IPS-18a (cell line): ENCODE results near the gene SLC22A17.
"Not testable (repeated sequence)": the region's sequence is repeated elsewhere in the genome, so short reads cannot be mapped to it uniquely, and the experiment has no call there.

Source experiments
- H3K27ac ChIP-seq: one replicate; pipeline ENCODE4 v1.5.1; 2013; ENCODE audit warnings: low read length
- H3K27me3 ChIP-seq: one replicate; pipeline ENCODE4 v1.6.1; 2013; ENCODE audit warnings: mild to moderate bottlenecking, low read length; ENCODE audit not compliant: control insufficient read depth, insufficient read depth
- H3K36me3 ChIP-seq: one replicate; pipeline ENCODE4 v1.6.1; 2013; ENCODE audit warnings: low read depth, low read length; ENCODE audit not compliant: control insufficient read depth
- H3K4me1 ChIP-seq: one replicate; pipeline ENCODE4 v1.6.1; 2013; ENCODE audit warnings: low read depth, low read length; ENCODE audit not compliant: control insufficient read depth
- H3K4me3 ChIP-seq: one replicate; pipeline ENCODE4 v1.5.1; 2013; ENCODE audit warnings: low read length
- H3K9ac ChIP-seq: one replicate; pipeline ENCODE4 v1.6.1; 2013; ENCODE audit warnings: mild to moderate bottlenecking, low read length, moderate library complexity
- H3K9me3 ChIP-seq: one replicate; pipeline ENCODE4 v1.6.1; 2013; ENCODE audit warnings: low read depth, low read length; ENCODE audit not compliant: control insufficient read depth

Gene SLC22A17

DNA sequence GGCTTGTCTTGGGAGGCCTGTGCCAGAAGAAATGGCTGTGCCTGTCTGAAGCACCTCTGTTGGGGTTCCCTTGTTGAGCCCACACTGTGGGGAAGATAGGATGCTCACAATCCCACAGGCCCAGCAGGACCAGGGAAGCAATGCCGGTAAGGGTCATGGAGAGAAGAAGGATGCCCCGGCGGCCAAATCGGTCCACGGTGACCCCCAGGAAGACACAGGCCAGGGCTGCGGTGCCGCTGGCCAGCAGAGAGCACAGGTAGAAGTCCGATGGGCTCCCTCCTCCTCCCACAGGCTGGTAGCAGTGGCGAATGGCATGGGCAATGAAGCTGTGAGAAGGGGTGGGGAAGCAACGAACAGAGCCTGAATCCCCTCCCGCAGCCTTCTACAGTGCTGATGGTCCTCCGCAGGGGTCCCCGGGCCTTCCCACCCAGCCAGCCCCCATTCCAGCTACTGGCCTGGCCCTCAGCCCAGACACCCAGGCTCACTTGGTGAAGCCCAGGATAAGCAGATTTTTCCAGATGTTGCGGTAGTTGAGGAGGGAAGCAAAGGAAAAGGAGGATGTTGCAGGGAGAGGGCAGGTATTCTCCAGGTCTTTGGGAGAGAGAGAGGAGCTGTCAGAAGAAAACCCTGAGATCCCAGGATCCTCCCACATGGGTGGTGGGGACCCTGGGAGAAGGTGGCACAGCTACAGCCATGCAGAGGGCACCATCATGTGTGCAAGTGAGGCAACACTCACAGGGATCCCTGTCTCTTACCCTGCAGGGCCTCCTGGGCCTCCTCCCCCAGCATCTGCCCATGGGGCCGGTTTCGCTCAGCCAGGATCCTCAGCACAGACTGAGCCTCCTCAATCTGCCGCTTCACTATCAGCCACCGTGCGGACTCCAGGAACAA lies 5.0 kb downstream of the SLC22A17 start:
- Histone ChIP-seq H3K9me3 (no peaks in the 10 kb centered on the region), H3K4me1 (no peaks in the 10 kb centered on the region), H3K27ac (no peak overlapping the region), H3K4me3 (no peak overlapping the region), H3K9ac (no peak overlapping the region), H3K27me3 (peaks cover 14% of the 10 kb centered on the region), H3K36me3 (no peaks in the 10 kb centered on the region)

DNA sequence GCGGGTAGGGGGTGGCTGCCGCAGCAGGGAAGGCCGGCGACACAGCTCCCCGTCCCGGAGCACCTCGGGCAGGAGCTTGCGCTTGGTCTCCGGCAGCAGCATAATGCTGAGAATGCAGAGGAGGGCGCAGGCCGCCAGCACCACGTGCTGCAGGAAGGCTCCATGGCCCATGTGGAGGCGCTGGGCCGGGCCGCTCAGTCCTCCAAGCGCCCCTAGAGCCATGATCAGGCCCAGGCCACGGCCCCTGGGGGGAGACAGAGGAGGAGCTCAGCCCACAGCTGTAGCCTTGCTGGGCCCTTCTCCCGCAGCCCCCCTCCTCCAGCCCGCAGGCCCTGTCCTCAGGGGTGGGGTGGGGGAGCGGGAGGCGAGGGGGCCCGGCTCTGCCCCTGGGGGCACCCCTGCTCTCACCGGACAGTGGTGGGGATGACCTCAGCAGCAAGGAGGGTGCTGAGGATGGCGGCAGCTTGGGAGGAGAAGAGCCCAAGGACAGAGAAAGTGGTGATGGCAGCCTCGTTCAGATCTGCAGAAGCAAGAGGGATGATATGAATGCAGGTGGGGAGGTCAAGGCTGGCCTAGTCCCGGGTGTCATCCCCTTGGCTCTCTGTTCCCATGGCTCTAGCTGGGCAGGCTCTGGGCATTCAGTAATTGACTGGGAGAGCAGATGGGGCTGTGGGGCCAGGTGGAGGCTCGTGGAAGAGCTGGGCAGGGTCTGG lies 5.8 kb downstream of the SLC22A17 start:
- Histone ChIP-seq H3K9me3 (no peaks in the 10 kb centered on the region), H3K4me1 (no peaks in the 10 kb centered on the region), H3K4me3 (no peak overlapping the region), H3K27ac (no peak overlapping the region), H3K27me3 (peaks cover 13% of the 10 kb centered on the region), H3K9ac (no peak overlapping the region), H3K36me3 (no peaks in the 10 kb centered on the region)

DNA sequence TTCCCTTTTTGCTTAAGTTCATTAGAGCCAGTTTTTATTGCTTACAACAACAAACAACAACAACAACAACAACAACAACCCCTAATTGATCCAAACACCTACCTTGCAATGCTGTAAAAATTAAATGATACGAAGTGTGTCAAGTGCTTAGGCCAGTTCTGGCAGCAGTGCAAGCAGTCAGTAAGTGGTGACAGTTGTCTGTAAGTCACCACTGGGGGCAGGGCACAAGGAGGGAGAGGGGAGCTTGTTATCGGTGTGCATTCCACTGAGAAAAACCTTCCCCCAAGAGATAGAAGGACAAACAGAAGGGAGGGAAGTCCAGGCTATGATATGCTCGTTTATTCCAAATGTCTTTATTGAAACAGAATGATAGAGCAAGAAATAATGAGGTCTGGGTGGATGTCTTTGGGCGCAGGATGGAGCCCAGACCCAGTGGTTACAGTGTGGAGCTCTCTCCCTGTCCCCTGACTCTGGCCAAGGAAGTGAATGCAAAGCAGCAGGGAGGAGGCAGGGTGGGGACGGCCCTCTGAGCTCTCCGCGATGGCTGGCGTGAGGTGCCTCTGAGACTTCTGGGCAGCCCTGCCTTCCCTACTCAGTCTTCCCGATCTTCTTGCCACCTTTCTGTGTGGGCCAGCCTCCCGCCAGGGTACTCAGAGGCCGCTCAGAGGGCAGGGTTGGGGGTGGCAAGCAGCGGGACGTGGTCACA lies 6.5 kb downstream of the SLC22A17 start:
- no peak overlapping the region for H3K27ac ChIP-seq
- no peaks in the 10 kb centered on the region for H3K4me1 ChIP-seq
- H3K4me3 ChIP-seq: no peak overlapping the region
- H3K36me3 ChIP-seq: no peaks in the 10 kb centered on the region
- H3K27me3 ChIP-seq: peaks cover 6% of the 10 kb centered on the region
- H3K9ac ChIP-seq: no peak overlapping the region
- H3K9me3 ChIP-seq: no peaks in the 10 kb centered on the region

DNA sequence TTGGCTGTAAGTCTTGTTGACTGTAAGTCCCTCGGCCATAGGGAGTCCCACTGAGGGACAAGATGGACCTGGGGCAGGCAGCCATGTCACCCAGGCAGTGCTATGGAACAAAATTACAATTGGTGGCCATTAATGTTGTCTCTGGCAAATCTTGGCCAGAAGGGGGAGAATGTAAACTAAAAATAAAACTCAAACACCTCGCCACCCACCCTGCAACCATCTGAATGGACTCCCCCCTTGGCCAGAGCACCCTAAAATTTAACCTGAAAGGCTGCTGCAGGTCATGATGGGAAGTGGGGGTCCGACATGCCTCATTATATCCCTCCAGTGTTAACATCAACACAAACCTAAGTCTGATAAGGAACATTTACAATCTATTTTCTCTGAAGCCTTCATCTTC lies 8.2 kb downstream of the SLC22A17 start:
- no peaks in the 10 kb centered on the region for H3K4me1 ChIP-seq
- no peaks in the 10 kb centered on the region for H3K36me3 ChIP-seq
- H3K4me3 ChIP-seq: no peak overlapping the region
- no peaks in the 10 kb centered on the region for H3K27me3 ChIP-seq
- no peak overlapping the region for H3K9ac ChIP-seq
- H3K9me3 ChIP-seq: peaks cover 2% of the 10 kb centered on the region
- no peak overlapping the region for H3K27ac ChIP-seq

DNA sequence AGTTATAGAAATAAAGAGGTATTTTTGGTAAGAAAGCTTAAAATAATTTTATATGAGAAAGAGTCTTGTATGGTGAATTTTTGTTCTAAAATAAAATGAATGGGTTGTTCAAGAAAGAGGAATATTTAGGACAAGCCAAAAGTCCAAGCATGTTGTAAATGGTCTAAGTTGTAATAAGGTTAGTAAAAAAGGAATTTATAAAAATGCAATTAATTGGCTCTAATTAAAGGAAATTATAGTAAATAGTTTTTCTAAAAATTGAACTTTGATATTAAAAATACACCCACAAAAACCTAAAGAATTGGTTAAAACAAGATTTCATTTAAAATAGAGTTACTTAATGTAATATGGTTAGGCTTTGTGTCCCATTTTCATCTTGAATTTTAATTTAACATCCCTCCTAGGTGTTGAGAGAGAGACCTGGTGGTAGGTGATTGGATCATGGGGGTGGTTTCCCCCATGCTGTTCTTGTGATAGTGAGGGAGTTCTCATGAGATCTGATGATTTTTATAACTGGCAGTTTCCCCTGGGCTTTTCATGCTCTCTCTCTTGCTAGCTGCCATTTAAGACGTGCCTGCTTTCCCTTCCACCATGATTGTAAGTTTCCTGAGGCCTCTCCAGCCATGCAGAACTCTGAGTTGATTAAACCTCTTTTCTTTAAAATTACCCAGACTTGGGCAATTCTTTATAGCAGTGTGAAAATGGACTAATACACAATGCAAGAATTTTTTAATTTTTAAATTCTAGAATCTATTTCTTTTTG lies 13.0 kb downstream of the SLC22A17 start:
- Histone ChIP-seq H3K27me3 (no peaks in the 10 kb centered on the region), H3K36me3 (no peaks in the 10 kb centered on the region), H3K4me3 (no peak overlapping the region), H3K4me1 (no peaks in the 10 kb centered on the region), H3K9me3 (peaks cover 9% of the 10 kb centered on the region), H3K27ac (no peak overlapping the region), H3K9ac (no peak overlapping the region)

DNA sequence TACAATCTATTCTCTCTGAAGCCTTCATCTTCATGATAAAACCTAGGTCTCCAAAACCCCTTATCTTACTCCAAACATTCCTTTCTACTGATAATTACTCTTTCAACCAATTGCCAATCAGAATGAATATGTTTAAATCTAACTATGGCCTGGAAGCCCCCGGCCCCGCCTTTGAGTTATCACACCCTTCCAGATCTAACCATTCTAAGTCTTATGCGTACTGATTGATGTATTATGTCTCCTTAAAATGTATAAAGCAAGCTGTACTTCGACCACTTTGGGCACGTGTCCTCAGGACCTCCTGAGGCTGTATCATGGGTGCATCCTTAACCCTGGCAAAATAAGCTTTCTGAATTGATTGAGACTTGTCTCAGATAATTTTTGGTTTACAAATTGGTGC lies 17.1 kb downstream of the SLC22A17 start:
- H3K9ac ChIP-seq: no peak overlapping the region
- no peaks in the 10 kb centered on the region for H3K36me3 ChIP-seq
- no peaks in the 10 kb centered on the region for H3K27me3 ChIP-seq
- H3K4me1 ChIP-seq: no peaks in the 10 kb centered on the region
- no peak overlapping the region for H3K27ac ChIP-seq
- no peak overlapping the region for H3K4me3 ChIP-seq
- H3K9me3 ChIP-seq: peaks cover 9% of the 10 kb centered on the region

DNA sequence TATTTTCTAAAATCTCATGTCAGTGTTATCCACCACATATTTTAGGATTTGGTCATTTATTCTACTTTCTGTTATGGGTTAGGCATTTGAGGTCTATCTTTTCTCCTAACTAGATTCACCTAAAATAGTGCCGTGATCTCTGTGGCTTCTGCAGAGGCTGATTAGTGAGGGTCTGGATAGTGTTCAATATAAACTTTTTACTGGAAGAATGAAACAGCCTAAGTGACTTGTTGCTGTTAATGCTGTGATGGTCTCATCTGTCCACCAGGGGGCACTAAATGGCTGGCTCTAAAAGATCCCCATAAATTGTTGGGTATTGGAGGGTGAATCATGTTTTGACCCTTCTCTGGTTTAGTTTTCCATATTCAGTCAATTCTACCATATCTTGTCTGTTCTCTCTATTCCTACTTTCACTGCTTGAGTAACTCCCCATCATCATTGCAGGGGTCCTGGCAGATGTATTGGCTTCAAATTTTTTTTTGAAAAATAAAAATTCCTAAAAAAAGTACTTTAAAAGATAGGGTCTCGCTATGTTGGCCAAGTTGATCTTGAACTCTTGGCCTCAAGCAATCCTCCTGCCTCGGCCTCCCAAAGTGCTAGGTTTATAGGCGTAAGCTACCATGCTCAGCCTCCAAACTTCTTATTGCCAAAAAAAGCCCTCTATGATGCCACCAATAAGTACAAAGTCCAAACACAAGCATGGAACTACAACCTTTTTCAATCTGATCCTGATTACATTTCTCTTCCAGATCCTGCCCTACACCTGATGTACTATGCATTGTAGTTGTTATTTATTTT lies 24.5 kb downstream of the SLC22A17 start:
- Histone ChIP-seq H3K4me1 (peaks cover 6% of the 10 kb centered on the region), H3K27me3 (no peaks in the 10 kb centered on the region), H3K9me3 (no peaks in the 10 kb centered on the region), H3K36me3 (peaks cover 31% of the 10 kb centered on the region), H3K9ac (no peak overlapping the region), H3K27ac (no peak overlapping the region), H3K4me3 (no peak overlapping the region)

DNA sequence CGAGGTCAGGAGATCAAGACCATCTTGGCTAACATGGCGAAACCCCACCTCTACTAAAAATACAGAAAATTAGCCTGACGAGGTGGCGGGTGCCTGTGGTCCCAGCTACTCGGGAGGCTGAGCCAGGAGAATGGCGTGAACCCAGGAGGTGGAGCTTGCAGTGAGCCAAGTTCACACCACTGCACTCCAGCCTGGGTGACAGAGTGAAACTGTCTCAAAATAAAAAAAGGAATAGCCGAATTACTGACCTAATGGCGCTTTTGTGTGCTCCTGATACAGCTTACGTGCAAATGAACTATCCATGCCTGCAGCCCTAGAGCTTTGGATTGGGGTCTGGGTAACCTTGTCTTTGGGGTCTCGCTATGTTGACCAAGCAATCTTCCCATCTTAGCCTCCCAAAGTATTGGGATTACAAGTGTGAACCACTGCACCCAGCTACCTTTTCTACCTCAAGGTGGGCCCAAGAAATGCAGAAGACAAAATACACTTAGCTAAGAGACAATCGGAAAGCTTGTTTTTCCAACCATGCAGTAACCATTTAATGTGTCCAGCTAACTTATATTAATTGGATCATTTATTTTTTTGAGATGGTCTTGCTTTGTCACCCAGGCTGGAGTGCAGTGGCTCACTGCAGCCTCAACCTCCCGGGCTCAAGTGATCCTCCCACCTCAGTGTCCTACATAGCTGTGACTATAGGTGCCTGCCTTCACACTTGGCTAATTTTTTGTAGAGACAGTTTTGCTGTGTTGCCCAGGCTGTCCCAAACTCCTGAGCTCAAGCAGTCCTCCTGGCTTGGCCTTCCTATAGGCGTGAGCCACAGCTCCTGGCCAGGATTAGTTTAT lies 26.0 kb downstream of the SLC22A17 start:
- H3K36me3 ChIP-seq: peaks cover 36% of the 10 kb centered on the region
- H3K9ac ChIP-seq: no peak overlapping the region
- H3K27me3 ChIP-seq: no peaks in the 10 kb centered on the region
- H3K4me3 ChIP-seq: no peak overlapping the region
- H3K4me1 ChIP-seq: peaks cover 13% of the 10 kb centered on the region
- H3K27ac ChIP-seq: no peak overlapping the region
- H3K9me3 ChIP-seq: no peaks in the 10 kb centered on the region

DNA sequence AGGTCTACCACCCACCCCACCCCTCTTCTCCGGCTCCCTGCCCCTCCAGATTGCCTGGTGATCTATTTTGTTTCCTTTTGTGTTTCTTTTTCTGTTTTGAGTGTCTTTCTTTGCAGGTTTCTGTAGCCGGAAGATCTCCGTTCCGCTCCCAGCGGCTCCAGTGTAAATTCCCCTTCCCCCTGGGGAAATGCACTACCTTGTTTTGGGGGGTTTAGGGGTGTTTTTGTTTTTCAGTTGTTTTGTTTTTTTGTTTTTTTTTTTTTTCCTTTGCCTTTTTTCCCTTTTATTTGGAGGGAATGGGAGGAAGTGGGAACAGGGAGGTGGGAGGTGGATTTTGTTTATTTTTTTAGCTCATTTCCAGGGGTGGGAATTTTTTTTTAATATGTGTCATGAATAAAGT lies 26.9 kb downstream of the SLC22A17 start:
- not testable (repeated sequence) for H3K27me3 ChIP-seq, H3K27ac ChIP-seq, H3K9ac ChIP-seq, H3K4me3 ChIP-seq, H3K9me3 ChIP-seq
- Histone ChIP-seq H3K36me3 (peaks cover 36% of the 10 kb centered on the region), H3K4me1 (peaks cover 13% of the 10 kb centered on the region)

DNA sequence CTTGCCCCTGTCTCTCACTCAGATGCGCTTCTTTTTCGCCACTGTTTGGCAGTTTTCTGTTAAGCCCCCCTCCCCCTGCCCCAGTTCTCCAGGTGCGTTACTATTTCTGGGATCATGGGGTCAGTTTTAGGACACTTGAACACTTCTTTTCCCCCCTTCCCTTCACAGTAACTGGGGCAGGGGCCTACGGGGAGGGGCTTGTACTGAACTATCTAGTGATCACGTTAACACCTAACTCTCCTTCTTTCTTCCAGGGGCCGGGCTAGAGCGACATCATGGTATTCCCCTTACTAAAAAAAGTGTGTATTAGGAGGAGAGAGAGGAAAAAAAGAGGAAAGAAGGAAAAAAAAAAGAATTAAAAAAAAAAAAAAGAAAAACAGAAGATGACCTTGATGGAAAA lies 27.7 kb downstream of the SLC22A17 start:
- Histone ChIP-seq H3K4me1 (peaks cover 19% of the 10 kb centered on the region), H3K36me3 (peaks cover 36% of the 10 kb centered on the region), H3K9ac (no peak overlapping the region), H3K9me3 (no peaks in the 10 kb centered on the region), H3K27me3 (no peaks in the 10 kb centered on the region), H3K27ac (no peak overlapping the region), H3K4me3 (no peak overlapping the region)
